ENCODE measurements around the gene SUPT3H.
A peak's percentile ranks its signal among the peaks of the same experiment; 100 is the strongest.

SUPT3H gene

GRCh38 chr6:44983467-44984365 lies 394.0 kb downstream of the SUPT3H start:
- H2AFZ ChIP-seq (ENCODE audit: low read length, unreplicated experiment), result no peak overlapping the region
- H3K4me1 ChIP-seq (ENCODE audit: control insufficient read depth, insufficient read depth, low read length, unreplicated experiment), result no peaks in the 10 kb centered on the region
- no peak overlapping the region for H3K4me3 ChIP-seq (ENCODE audit: low read depth, low read length)
- no peaks in the 10 kb centered on the region for H3K36me3 ChIP-seq (ENCODE audit: insufficient read depth, low read length)
- H3K79me2 ChIP-seq (ENCODE audit: control insufficient read depth, insufficient read depth, low read length, unreplicated experiment), result no peaks in the 10 kb centered on the region
- no peak overlapping the region for H3K27ac ChIP-seq (ENCODE audit: low read depth, low read length)
- H3K27me3 ChIP-seq (ENCODE audit: insufficient read depth, low read length), result no peaks in the 10 kb centered on the region

DNA sequence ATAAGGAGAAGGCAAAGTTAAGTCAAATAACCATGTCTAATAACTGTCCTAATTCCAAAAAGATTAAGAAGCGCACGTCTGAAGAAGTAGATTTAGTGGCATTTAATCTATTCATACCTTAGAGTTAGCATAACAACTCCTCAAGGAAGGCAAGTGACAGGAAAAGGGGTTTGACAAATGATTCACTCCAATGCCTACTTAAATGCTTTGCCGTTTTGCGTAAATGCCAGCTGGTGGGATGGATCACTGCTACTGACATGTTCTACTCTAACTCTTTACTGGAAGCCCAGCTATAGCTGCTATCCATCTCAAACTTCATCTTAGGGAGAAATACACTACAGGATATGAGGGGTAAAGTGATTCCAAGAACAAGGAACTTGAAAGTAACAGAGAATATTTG lies 396.9 kb downstream of the SUPT3H start:
- Histone ChIP-seq H3K27ac (ENCODE audit: low read depth, low read length) (no peak overlapping the region), H3K4me1 (ENCODE audit: control insufficient read depth, insufficient read depth, low read length, unreplicated experiment) (no peaks in the 10 kb centered on the region), H2AFZ (ENCODE audit: low read length, unreplicated experiment) (no peak overlapping the region), H3K27me3 (ENCODE audit: insufficient read depth, low read length) (no peaks in the 10 kb centered on the region), H3K36me3 (ENCODE audit: insufficient read depth, low read length) (no peaks in the 10 kb centered on the region), H3K4me3 (ENCODE audit: low read depth, low read length) (no peak overlapping the region), H3K79me2 (ENCODE audit: control insufficient read depth, insufficient read depth, low read length, unreplicated experiment) (no peaks in the 10 kb centered on the region)

DNA sequence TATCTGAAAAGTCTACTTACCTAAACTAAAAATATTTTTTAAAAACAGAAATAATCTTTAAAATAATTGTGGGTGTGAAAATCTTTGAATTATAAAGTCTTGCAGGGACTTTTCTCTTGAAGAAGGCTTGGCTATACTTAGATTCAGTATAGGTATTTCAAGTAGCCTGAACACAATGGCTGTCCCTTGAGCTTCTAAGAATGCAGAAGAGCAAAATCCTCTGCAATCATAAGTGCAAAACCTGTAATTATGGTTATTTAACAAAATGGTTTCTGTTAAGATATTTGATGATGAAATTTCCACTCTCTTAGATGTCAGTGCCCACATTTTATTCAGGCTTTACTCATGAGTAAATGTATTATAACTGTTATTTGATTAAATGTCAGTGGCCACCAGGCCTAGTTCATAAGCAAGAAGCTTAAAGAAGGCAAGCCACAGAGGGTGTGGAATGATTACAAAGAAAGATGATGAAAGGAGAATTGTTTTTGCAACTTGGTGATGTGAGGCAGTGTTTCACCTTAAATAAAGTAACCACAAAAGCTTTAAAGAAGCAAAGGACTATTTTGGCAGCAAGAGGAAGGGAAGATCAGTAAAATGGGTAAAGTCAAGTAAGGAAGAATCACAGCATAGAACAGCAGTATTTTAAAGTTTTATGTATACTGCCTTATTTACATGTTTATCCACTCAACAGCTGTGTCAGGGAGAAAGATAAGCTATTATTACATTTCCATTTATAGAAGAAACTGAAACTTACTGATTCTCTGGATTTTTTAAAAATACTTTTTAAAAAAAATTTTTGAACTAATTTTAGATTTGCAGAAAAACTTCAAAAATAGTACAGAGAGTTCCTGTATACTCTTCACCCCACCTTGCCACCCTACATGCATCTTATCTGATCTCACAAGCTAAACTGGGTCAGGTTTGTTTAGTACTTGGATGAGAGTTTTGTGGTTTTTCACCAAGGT lies 400.8 kb downstream of the SUPT3H start:
- Histone ChIP-seq H3K36me3 (ENCODE audit: insufficient read depth, low read length) (no peaks in the 10 kb centered on the region), H3K4me1 (ENCODE audit: control insufficient read depth, insufficient read depth, low read length, unreplicated experiment) (no peaks in the 10 kb centered on the region), H3K79me2 (ENCODE audit: control insufficient read depth, insufficient read depth, low read length, unreplicated experiment) (no peaks in the 10 kb centered on the region), H2AFZ (ENCODE audit: low read length, unreplicated experiment) (no peak overlapping the region), H3K4me3 (ENCODE audit: low read depth, low read length) (no peak overlapping the region), H3K27ac (ENCODE audit: low read depth, low read length) (no peak overlapping the region), H3K27me3 (ENCODE audit: insufficient read depth, low read length) (no peaks in the 10 kb centered on the region)

DNA sequence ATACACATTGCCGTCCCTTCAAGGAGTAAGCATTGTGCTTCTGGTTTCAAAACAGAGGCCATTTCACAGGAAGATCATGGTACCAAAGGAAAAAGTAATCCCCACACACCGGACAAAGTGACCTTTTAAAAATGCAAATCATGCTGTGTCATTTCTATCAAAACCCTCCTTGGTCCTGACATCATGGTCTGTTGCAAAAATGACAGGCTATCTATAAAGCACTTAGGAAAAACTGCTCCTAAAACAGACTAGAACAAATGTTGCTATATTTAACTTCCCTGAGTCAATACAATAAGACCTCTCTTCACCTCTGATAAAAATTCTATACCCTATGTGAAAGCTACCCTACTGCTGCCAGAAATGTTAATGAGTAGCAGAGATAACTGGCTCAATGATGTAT lies 403.2 kb downstream of the SUPT3H start:
- Histone ChIP-seq H2AFZ (ENCODE audit: low read length, unreplicated experiment) (no peak overlapping the region), H3K27me3 (ENCODE audit: insufficient read depth, low read length) (no peaks in the 10 kb centered on the region), H3K4me1 (ENCODE audit: control insufficient read depth, insufficient read depth, low read length, unreplicated experiment) (peaks cover 2% of the 10 kb centered on the region), H3K4me3 (ENCODE audit: low read depth, low read length) (no peak overlapping the region), H3K79me2 (ENCODE audit: control insufficient read depth, insufficient read depth, low read length, unreplicated experiment) (no peaks in the 10 kb centered on the region), H3K27ac (ENCODE audit: low read depth, low read length) (no peak overlapping the region), H3K36me3 (ENCODE audit: insufficient read depth, low read length) (no peaks in the 10 kb centered on the region)

DNA sequence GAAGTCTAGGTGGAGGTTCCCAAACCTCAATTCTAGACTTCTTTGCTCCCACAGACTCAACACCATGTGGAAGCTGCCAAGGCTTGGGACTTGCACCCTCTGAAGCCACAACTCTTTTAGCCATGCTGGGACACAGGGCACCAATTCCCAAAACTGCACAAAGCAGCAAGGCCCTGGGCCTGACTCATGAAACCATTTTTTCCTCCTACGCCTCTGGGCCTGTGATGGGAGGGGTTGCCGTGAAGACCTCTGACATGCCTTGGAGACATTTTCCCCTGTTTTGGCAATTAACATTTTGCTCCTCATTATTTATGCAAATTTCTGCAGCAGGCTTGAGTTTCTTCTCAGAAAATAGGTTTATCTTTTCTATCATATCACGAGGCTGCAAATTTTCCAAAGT lies 405.0 kb downstream of the SUPT3H start:
- Histone ChIP-seq H3K4me1 (ENCODE audit: control insufficient read depth, insufficient read depth, low read length, unreplicated experiment) (peaks cover 10% of the 10 kb centered on the region), H3K79me2 (ENCODE audit: control insufficient read depth, insufficient read depth, low read length, unreplicated experiment) (no peaks in the 10 kb centered on the region), H3K4me3 (ENCODE audit: low read depth, low read length) (no peak overlapping the region), H2AFZ (ENCODE audit: low read length, unreplicated experiment) (no peak overlapping the region), H3K27ac (ENCODE audit: low read depth, low read length) (no peak overlapping the region), H3K27me3 (ENCODE audit: insufficient read depth, low read length) (no peaks in the 10 kb centered on the region), H3K36me3 (ENCODE audit: insufficient read depth, low read length) (no peaks in the 10 kb centered on the region)

DNA sequence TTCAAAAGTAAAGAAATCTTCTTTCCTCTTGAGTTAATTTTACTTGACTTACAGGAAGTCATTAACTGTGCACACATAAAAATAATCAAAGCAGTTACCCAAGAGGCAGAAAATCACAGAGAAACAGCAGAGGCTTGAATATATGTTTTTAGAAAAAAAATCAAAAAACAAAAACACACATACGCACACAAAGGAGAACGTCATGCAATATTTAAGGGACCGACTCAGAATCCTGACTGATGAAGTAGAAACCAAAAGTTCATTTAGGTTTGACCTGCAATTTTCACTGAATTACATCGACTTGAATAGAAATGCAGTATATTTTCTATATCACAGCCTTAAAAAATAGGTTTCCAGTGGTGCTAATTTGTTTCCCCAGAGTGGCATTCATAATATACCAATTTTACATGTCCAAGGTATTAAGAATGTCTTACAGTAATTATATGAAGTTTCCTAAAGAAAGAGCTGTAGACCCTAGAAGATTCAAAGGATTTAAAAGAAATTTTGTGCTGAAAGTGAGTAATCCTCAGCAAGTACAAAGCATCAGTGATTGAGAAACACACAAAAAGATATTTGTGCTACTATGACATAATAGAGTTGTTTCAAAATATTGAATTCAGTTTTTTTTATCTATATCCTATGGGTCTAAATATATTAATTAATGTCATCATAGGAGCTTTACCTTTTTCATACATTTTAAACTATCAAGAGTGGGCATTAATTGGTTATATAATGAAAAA lies 408.1 kb downstream of the SUPT3H start:
- H3K4me1 ChIP-seq (ENCODE audit: control insufficient read depth, insufficient read depth, low read length, unreplicated experiment), result peaks cover 28% of the 10 kb centered on the region
- no peak overlapping the region for H2AFZ ChIP-seq (ENCODE audit: low read length, unreplicated experiment)
- H3K27ac ChIP-seq (ENCODE audit: low read depth, low read length), result no peak overlapping the region
- no peaks in the 10 kb centered on the region for H3K27me3 ChIP-seq (ENCODE audit: insufficient read depth, low read length)
- no peak overlapping the region for H3K4me3 ChIP-seq (ENCODE audit: low read depth, low read length)
- no peaks in the 10 kb centered on the region for H3K36me3 ChIP-seq (ENCODE audit: insufficient read depth, low read length)
- H3K79me2 ChIP-seq (ENCODE audit: control insufficient read depth, insufficient read depth, low read length, unreplicated experiment), result no peaks in the 10 kb centered on the region

DNA sequence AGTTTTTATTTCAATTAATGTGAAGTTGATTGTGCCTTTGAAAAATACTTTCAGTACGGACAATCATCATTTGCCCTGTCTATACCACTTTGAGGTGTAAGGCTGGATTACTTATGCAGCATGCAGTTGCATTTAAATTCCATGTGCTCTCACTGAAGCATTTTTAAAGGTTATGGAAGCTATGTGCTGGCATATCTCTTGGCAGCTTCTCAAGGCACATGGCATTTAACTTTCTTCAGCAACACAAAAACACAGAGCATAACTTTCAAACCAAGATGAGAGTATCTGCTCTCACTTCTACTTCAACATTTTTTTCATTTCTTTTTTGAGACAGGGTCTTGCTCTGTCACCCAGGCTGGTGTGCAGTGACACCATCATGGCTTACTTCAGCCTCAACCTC lies 410.3 kb downstream of the SUPT3H start:
- no peaks in the 10 kb centered on the region for H3K27me3 ChIP-seq (ENCODE audit: insufficient read depth, low read length)
- H3K27ac ChIP-seq (ENCODE audit: low read depth, low read length), result peak overlapping the region; percentile 18; the same call in 1 of the 2 replicates
- H3K79me2 ChIP-seq (ENCODE audit: control insufficient read depth, insufficient read depth, low read length, unreplicated experiment), result no peaks in the 10 kb centered on the region
- no peaks in the 10 kb centered on the region for H3K36me3 ChIP-seq (ENCODE audit: insufficient read depth, low read length)
- no peak overlapping the region for H2AFZ ChIP-seq (ENCODE audit: low read length, unreplicated experiment)
- H3K4me1 ChIP-seq (ENCODE audit: control insufficient read depth, insufficient read depth, low read length, unreplicated experiment), result peaks cover 28% of the 10 kb centered on the region
- peak overlapping the region; percentile 15; the same call in 1 of the 2 replicates for H3K4me3 ChIP-seq (ENCODE audit: low read depth, low read length)

- no peaks in the 10 kb centered on the region for H3K79me2 ChIP-seq (ENCODE audit: control insufficient read depth, insufficient read depth, low read length, unreplicated experiment)
- peak overlapping the region; percentile 56; the same call in 1 of the 2 replicates for H3K27ac ChIP-seq (ENCODE audit: low read depth, low read length)
- H3K27me3 ChIP-seq (ENCODE audit: insufficient read depth, low read length), result no peaks in the 10 kb centered on the region
- peak overlapping the region; percentile 66 for H2AFZ ChIP-seq (ENCODE audit: low read length, unreplicated experiment)
- no peaks in the 10 kb centered on the region for H3K36me3 ChIP-seq (ENCODE audit: insufficient read depth, low read length)
- peaks cover 28% of the 10 kb centered on the region for H3K4me1 ChIP-seq (ENCODE audit: control insufficient read depth, insufficient read depth, low read length, unreplicated experiment)
- H3K4me3 ChIP-seq (ENCODE audit: low read depth, low read length), result peak overlapping the region; percentile 57; the same call in 1 of the 2 replicates
Observed at GRCh38 chr6:44966449-44967092, 411.2 kb downstream of the SUPT3H start.

GRCh38 chr6:44965708-44966107 lies 412.0 kb downstream of the SUPT3H start:
- Histone ChIP-seq H3K36me3 (ENCODE audit: insufficient read depth, low read length) (no peaks in the 10 kb centered on the region), H2AFZ (ENCODE audit: low read length, unreplicated experiment) (no peak overlapping the region), H3K4me1 (ENCODE audit: control insufficient read depth, insufficient read depth, low read length, unreplicated experiment) (peaks cover 36% of the 10 kb centered on the region), H3K4me3 (ENCODE audit: low read depth, low read length) (no peak overlapping the region), H3K27ac (ENCODE audit: low read depth, low read length) (no peak overlapping the region), H3K79me2 (ENCODE audit: control insufficient read depth, insufficient read depth, low read length, unreplicated experiment) (no peaks in the 10 kb centered on the region), H3K27me3 (ENCODE audit: insufficient read depth, low read length) (no peaks in the 10 kb centered on the region)

- Histone ChIP-seq H3K27me3 (ENCODE audit: insufficient read depth, low read length) (no peaks in the 10 kb centered on the region), H3K4me3 (ENCODE audit: low read depth, low read length) (no peak overlapping the region), H2AFZ (ENCODE audit: low read length, unreplicated experiment) (peak overlapping the region; percentile 36), H3K79me2 (ENCODE audit: control insufficient read depth, insufficient read depth, low read length, unreplicated experiment) (no peaks in the 10 kb centered on the region), H3K36me3 (ENCODE audit: insufficient read depth, low read length) (no peaks in the 10 kb centered on the region), H3K4me1 (ENCODE audit: control insufficient read depth, insufficient read depth, low read length, unreplicated experiment) (peaks cover 14% of the 10 kb centered on the region), H3K27ac (ENCODE audit: low read depth, low read length) (peak overlapping the region; percentile 38)
Observed at GRCh38 chr6:44960898-44961297, 416.8 kb downstream of the SUPT3H start.

Measured in ACC112 (cell line).